HG02588 (cell line): ENCODE data around the gene RAB11FIP4.

Source experiments
- ATAC-seq: cut with Tn5 transposase; IDR thresholded peaks from one replicate; pipeline ENCODE4 v1.9.1; 2021; ENCODE audit warnings: mild to moderate bottlenecking, moderate library complexity; ENCODE audit not compliant: unreplicated experiment

The RAB11FIP4 gene

DNA sequence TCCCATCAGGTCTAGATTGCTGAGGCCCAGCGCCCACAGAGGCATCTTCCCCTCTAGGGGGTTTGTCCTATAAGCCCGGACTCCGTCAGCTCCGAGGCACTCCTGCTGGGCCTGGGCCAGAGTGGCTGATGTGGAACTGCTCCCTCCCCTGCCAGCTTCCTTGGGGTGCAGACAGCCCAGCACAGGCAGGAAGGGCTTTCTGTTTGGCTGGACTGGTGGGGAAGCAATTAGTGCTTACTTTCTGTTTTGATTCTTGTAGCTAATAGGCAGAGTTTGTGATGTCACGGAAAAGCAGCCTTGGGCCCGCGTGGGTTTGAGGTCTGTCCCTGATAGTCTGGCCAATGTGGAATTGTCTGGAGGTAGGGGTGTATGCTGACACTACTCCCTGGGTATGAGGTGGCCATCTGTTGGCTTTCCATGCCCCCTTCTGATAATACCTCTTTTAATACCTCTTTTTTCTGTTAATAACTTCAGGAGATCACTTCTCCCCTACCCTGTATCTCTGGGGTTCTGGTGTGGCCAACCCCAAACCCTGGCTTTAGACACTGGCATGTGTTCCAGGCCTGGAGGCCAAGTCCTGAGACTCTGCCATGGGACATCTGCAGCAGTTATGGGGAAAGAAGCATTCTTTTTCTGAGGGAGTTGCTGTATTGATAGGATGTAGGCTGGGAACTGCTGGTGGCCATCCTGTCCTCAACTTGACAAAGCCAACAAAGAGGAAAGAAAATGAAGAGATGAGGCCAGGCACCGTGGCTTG lies 190.9 kb downstream of the RAB11FIP4 start:
- ATAC-seq, result no peak

DNA sequence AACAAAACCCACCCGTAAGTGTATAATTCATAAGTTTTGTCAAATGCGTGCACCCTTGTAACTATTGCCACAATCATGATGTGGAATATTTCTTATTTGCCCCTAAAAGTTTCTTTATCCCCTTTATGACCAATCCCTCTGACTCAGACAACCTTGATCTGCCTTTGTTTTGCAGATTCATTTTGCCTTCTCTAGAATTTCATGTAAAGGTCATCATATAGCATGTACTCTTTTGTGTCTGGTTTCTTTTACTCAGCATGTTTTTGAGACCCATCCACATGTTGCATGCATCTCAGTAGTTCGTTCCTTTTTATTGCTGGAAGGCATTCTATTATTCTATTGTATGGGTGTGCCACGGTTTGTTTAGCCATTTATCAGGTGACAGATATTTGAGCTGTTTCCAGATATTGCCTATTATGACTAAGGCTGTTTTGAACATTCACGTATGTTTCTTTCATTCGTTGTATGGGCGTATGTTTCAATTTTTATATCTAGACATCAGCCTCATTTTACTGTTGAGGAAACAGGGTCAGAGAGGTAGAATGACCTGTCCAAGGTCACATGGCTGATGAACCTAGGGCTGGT lies 192.4 kb downstream of the RAB11FIP4 start:
- ATAC-seq, result no peak

DNA sequence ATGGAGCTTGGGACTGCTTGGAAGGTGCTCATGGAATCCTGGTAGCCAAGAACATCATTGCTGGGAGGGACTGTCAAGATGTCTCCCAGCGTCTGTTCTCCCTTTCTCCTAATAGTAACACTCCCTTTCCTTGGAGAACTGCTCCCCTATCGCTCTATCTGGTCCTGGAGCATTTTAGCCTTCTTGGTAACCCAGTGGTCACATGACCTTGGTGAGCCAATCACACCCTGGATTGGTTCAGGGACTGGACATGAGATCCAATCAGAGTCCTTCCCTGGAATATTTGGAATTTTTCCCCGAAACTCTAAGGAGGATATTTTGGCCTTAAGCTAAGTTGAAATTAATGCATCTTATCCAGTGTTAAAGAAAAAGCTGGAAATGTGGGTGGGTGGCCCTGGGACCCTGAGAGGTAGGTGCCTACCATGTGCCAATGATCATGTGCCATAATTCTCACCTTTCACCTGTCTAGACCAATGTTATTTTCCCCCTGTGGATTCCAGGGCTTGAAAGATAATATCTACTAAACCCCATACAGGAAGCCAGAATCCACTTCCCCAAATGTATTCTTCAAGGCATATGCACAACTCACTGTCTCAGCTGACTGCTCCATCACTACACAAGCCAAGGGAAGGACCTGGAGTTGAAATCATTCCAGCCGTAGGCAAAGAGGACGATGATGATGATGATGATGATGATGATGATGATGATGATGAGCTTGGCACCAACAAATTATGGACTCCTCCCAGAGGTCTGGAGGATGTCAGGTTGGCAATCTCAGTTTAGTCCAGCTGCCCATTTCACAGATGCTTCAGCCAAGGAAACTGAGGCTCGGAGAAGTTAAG lies 193.2 kb downstream of the RAB11FIP4 start:
- ATAC-seq, result no peak

DNA sequence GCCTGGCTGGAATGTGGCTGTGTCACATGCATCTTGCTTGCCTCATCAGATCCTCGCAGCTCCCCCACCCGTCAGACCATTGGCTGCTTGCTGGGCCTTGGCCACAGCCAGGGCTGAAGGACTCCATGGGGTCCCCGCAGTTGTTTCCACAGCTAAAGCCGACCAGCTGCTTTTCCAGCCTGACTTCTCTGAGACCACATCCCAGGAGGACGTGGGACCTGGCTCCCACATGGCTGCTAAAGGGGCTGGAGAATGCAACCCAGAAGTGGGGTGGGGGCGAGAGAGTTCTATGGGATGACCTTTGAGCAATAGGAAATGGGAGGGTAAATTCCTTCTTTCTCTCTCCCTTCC lies 193.8 kb downstream of the RAB11FIP4 start:
- ATAC-seq, result no peak

DNA sequence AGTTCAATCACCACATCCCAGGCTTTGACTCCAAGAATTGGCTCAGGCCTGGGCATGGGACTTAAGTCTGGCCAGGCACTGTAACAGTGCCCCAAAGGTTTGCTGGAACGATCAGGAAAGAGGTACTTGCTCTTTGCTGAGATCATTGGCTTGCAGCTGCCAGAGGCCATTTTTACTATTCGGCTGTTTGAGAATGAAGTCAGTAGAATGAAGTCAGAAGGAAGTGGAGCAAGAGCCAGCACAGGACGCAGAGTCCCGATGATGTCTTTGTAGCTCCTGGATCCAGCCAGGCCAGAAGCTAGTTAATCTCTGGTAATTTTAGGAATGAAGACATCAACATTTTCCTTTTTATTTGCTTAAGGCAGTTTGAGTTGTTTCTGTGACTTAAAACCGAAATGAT lies 195.5 kb downstream of the RAB11FIP4 start:
- ATAC-seq, result no peak

DNA sequence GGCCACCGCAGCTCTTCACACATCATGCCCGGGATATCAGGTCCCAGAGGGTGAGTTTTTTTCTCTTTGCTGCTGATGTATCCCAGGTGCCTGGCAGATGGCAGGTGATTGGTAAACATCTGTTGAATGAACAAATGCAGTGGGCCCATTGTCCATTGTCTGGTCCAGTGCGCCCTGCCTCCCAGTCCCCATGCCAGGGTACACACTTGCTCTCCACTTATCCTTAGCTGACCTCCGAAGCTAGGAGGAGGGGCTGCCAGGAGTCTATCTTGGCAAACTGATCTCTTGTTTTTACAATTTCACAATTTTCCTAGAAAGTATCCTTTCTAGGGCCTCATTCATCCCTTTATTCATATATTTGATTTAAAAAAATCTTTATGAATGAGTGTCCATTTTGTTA lies 196.0 kb downstream of the RAB11FIP4 start:
- ATAC-seq, result no peak
